ENCODE data around the gene TRMT1. TPM values are rescaled to one million over a fixed set of nuclear protein-coding genes. Genes with fewer than 3 reads are reported as not detected.

TRMT1 gene
- total RNA-seq, 2 experiments from 2014 or later: 85.0 to 95.7 TPM

DNA sequence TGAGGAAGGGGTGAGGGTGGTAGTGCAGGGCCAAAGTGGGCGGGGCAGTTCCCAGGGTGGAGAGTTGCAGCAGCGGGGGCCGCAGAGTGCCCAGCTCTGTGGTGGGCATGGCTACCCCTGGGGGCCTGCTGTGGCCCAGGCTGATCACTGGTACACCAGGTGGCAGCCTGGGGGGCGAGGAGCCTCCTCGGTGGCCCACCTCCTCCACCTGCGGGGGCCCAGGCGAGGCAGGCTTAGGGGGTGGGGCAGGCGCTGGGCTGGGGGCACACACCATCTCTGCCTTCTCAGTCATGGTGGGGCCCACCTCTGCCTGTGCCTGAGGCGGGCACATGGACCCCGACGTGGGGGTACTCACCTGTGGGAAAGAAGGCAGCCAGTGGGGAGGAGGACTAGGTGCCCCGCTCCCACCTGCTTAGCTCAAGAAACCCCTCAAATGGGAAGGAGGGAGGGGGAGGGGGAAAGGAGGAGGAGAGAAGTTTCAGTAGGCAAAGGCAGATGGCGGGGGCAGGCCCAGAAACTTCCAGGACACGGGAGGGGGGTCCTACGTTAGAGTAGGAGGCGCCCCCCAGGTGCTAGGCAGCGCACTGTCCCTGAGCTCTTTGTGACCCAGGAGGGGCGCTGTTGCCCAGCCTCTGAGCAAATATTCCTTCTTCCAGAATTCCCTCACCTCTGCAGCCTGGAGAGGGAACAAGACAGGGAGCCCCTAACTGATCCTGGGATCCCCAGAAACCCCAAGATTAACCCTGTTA, 15.5 kb downstream of the TRMT1 start:
- Mint-ChIP-seq H3K4me3 (peak overlapping the region; percentile 66), H3K27me3 (peaks cover 21% of the 10 kb centered on the region), H3K36me3 (ENCODE audit: low read depth) (peaks cover 10% of the 10 kb centered on the region), H3K4me1 (ENCODE audit: low read depth) (peaks cover 47% of the 10 kb centered on the region), H3K9me3 (no peaks in the 10 kb centered on the region), H3K27ac (no peak overlapping the region)
- TF ChIP-seq, protein P1, sequence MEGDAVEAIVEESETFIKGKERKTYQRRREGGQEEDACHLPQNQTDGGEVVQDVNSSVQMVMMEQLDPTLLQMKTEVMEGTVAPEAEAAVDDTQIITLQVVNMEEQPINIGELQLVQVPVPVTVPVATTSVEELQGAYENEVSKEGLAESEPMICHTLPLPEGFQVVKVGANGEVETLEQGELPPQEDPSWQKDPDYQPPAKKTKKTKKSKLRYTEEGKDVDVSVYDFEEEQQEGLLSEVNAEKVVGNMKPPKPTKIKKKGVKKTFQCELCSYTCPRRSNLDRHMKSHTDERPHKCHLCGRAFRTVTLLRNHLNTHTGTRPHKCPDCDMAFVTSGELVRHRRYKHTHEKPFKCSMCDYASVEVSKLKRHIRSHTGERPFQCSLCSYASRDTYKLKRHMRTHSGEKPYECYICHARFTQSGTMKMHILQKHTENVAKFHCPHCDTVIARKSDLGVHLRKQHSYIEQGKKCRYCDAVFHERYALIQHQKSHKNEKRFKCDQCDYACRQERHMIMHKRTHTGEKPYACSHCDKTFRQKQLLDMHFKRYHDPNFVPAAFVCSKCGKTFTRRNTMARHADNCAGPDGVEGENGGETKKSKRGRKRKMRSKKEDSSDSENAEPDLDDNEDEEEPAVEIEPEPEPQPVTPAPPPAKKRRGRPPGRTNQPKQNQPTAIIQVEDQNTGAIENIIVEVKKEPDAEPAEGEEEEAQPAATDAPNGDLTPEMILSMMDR (IDR thresholded peaks at IDR 0.05): no peak
- no peak for ATAC-seq
- ChIA-PET CTCF (interaction anchor here (0.6 to 3.7 kb wide), 6 partner anchors 11 to 136 kb away, joined by 3 to 21 read pairs (median 4); no protein-coding TSS in a partner anchor), POLR2A (interaction anchor here (0.5 to 3.0 kb wide), 6 partner anchors 14 to 1159 kb away, joined by 3 to 36 read pairs (median 4); partner anchors contain the start of genes NACC1 and TRMT1)
- no peak for DNase-seq
- intact Hi-C loops (cut with micrococcal nuclease): no loop called here

DNA sequence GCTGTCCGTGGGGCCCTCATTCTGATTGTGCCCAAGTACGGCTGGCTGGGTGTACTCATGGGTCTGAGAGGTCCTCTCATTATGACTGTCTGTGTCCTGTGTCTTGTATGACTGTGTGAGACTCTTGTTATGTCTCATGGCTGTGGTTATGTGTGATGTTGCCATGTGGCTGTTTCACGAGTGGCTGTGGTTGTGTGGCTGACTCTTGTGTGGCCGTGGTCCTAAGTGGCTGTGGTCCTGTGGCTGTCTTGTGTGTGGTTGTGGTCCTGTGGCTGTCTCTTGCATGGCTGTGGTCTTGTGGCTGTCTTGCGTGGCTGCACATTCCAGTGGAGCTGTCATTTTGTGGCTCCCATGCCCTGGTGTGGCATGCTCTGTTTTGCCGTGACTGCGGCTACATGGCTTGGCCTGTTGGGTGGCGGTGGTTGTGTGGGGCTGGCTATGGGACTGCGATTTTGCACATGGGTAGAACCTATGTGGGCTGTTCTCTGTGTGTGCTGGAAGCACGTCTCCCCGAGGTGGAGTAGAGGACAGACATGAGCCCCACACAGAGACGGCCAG, 16.4 kb downstream of the TRMT1 start:
- Mint-ChIP-seq H3K4me1 (ENCODE audit: low read depth) (peaks cover 51% of the 10 kb centered on the region), H3K27me3 (peaks cover 25% of the 10 kb centered on the region), H3K4me3 (peak overlapping the region; percentile 61), H3K9me3 (no peaks in the 10 kb centered on the region), H3K27ac (peak overlapping the region; percentile 88), H3K36me3 (ENCODE audit: low read depth) (peaks cover 10% of the 10 kb centered on the region)
- ChIA-PET POLR2A (interaction anchor here (0.6 to 3.0 kb wide), 7 partner anchors 15 to 329 kb away, joined by 3 to 36 read pairs (median 4); partner anchors contain the start of genes NACC1 and TRMT1), CTCF (interaction anchor here (1.0 to 3.7 kb wide), 4 partner anchors 18 to 135 kb away, joined by 3 to 21 read pairs (median 6); partner anchors contain the start of gene NACC1)
- intact Hi-C loops (cut with micrococcal nuclease): no loop called here
- ATAC-seq (peak; percentile 63), DNase-seq (peak; percentile 83)
- TF ChIP-seq, protein P1 (IDR thresholded peaks at IDR 0.05): no peak

DNA sequence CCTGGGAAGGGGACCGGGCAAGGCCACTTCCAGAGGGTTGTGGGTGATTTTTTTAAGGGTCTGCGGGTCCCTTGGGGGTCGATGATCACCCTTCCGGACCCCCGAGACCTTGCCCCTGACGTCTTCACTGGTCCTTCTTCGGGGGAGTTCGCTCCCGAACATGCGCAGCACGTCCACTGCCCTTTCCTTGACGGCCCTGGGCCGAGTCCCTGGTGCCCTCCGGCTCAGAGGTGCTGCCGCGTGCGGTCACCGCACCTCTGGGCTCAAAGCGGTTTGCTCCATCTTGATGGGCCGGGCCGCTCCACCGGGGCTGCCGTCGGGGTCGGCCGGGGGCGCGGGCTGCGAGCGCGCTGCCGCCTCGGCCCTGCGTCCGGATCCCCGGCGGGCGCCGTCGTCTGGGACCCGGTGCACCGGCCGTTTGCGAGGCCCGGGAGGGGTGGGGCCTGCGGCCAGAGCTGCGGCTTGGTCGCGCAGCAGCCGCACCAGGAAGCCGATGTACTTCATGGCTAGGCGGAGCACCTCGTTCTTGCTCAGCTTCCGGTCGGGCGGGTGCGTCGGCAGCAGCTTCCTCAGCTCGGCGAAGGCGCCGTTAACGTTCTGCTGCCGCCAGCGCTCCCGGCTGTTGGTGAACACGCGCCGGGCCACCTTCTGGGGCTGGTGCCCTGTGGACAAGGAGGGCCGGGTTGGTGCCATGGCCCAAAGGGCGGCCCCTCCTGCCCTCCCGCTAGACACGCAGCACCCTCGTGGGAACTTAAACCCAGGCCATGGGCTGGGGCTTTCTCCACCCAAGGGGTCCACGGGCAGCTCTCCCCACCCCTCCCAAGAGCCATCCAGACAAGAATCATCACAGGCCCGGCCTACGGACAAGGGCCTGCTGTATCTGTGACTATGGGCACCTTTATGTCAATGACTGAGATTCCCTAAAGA, 17.2 kb downstream of the TRMT1 start:
- peak overlapping the region; percentile 88 for H3K27ac Mint-ChIP-seq
- peaks cover 30% of the 10 kb centered on the region for H3K27me3 Mint-ChIP-seq
- CTCF ChIA-PET: interaction anchor here (1.0 to 3.7 kb wide), 4 partner anchors 18 to 134 kb away, joined by 3 to 21 read pairs (median 6); partner anchors contain the start of gene NACC1
- peak overlapping the region; percentile 61 for H3K4me3 Mint-ChIP-seq
- ATAC-seq: peak; percentile 50
- POLR2A ChIA-PET: interaction anchor here (0.6 to 3.0 kb wide), 6 partner anchors 15 to 330 kb away, joined by 3 to 36 read pairs (median 4); partner anchors contain the start of genes NACC1 and TRMT1
- peaks cover 5% of the 10 kb centered on the region for H3K36me3 Mint-ChIP-seq (ENCODE audit: low read depth)
- H3K9me3 Mint-ChIP-seq: no peaks in the 10 kb centered on the region
- peaks cover 53% of the 10 kb centered on the region for H3K4me1 Mint-ChIP-seq (ENCODE audit: low read depth)
- intact Hi-C loops (cut with micrococcal nuclease): no loop called here
- TF ChIP-seq, protein P1 (IDR thresholded peaks at IDR 0.05): no peak
- DNase-seq: peak; percentile 86

DNA sequence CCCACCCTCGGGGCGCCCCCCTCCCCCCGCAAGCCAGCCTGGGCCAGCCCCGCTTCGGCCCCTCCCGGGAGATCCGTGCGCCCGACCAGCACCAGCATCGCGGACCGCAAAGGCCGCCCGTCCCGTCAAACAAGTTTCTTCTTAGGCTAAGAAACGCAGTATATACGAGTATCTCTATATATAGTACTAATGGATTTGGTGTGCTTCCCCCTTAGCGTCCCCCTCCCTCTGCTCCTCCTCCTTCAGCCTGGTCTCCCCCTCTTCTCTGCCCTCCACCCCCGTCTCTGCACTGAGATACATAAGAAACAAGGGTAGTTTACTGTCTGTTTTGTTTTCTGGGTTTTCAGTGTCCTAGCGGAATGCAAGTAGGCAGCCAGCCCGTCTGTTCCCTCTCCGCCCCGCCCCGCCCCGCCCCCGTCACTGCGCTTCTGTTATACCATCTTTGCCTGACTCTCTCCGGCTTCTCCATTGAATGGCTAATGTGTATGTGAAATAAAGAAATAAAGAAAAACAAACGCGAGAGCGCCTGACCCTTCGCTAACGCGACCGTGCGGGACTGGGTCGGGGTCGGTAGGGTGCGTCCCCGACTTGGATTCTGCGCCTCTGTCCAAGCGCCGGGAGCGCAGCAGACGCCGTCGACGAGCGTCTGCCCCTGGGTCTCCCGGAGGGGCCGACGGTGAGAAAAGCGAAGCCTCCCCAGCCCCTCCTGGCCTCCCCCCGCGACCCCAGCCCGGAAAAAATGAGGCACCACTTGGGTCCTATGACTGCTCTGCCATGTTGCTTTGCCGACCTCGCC, 18.1 kb downstream of the TRMT1 start:
- intact Hi-C loops (cut with micrococcal nuclease): no loop called here
- peak overlapping the region; percentile 55 for H3K27ac Mint-ChIP-seq
- peak; percentile 32 for DNase-seq
- TF ChIP-seq, protein P1 (IDR thresholded peaks at IDR 0.05): no peak
- CTCF ChIA-PET: no interaction called here
- H3K27me3 Mint-ChIP-seq: peaks cover 30% of the 10 kb centered on the region
- no peaks in the 10 kb centered on the region for H3K9me3 Mint-ChIP-seq
- ATAC-seq: no peak
- peaks cover 53% of the 10 kb centered on the region for H3K4me1 Mint-ChIP-seq (ENCODE audit: low read depth)
- peaks cover 5% of the 10 kb centered on the region for H3K36me3 Mint-ChIP-seq (ENCODE audit: low read depth)
- H3K4me3 Mint-ChIP-seq: peak overlapping the region; percentile 57
- POLR2A ChIA-PET: no interaction called here
